Measurements from ENCODE around the gene KCNN2.

Gene KCNN2

DNA sequence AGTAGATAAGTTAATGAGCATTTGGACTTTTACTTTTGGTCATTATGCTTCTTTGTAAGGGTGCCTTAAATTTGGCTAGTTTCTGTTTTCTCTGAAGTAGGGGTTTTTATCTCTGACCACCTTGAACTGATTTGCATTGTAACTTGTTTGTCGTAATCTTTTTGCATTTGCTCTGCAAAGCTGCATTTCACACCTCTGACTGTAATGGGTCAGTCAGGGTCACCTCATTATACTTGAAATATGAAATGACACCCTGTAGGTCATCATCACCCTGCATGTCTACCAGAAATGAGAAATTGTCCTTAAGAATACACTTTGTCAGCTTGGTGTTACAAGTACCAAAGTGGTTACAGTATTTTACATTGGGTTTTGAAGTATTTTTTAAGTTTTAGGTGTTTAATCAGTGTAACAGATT lies 74.0 kb downstream of the KCNN2 start:
- H3K27ac ChIP-seq, result no peak overlapping the region
- no peaks in the 10 kb centered on the region for H3K36me3 ChIP-seq (ENCODE audit: insufficient read depth, low read length)
- no peak overlapping the region for H3K9ac ChIP-seq (ENCODE audit: insufficient read length)
- no peak for DNase-seq (ENCODE audit: low read depth, low spot score)
- no peaks in the 10 kb centered on the region for H3K9me3 ChIP-seq (ENCODE audit: low read depth, low read length)
- no peak overlapping the region for H3K4me3 ChIP-seq
- no peak for TF ChIP-seq FOXP2 (optimal IDR thresholded peaks at IDR 0.05; ENCODE audit: control extremely low read depth, extremely low read length, insufficient read depth)
- TF ChIP-seq POLR2AphosphoS5 (IDR thresholded peaks at IDR 0.05; ENCODE audit: borderline replicate concordance, low read depth, low read length), result no peak
- no peak for TF ChIP-seq EZH2 (IDR thresholded peaks at IDR 0.05)

DNA sequence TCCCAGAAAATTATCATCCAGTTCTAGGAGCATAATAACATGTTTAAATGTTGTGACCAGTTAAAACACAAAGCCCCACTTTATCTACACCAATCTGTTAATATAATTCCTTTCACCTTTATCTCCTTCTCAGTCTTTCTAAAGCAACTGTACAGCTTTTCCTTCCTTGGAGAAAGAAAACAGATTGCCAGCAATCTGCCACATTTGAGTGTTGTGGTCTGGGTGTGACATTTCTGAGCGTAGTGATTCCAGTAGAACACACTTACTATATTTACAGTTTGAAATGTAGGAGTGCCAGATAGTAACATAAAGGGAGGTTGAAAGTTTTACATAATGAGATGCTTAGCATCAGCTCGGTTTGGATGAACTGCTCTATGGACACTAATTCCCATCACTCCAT lies 76.1 kb downstream of the KCNN2 start:
- no peak for DNase-seq (ENCODE audit: low read depth, low spot score)
- TF ChIP-seq EZH2 (IDR thresholded peaks at IDR 0.05) (no peak), FOXP2 (optimal IDR thresholded peaks at IDR 0.05; ENCODE audit: control extremely low read depth, extremely low read length, insufficient read depth) (no peak), POLR2AphosphoS5 (IDR thresholded peaks at IDR 0.05; ENCODE audit: borderline replicate concordance, low read depth, low read length) (no peak)
- no peak overlapping the region for H3K27ac ChIP-seq

DNA sequence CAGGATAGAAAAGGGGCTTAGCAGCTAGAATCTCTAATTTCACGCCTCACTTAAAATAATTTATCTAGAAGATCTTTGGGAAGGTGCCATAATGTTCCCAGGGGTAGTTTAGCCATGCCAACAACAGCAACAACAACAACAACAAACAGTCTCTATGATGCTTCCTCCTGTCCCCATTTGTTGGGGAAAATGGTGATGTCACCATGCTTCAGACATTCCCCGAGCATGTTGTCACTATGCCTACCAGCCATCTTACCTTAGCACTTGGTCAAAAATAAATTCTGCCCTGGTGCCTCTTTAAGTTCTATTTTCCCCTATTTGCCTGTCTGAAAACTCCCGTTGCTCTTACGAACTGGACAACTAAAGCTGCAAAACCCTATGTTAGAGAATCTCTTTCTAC lies 76.6 kb downstream of the KCNN2 start:
- TF ChIP-seq FOXP2 (optimal IDR thresholded peaks at IDR 0.05; ENCODE audit: control extremely low read depth, extremely low read length, insufficient read depth) (no peak), EZH2 (IDR thresholded peaks at IDR 0.05) (no peak), POLR2AphosphoS5 (IDR thresholded peaks at IDR 0.05; ENCODE audit: borderline replicate concordance, low read depth, low read length) (no peak)
- DNase-seq (ENCODE audit: low read depth, low spot score), result no peak
- H3K27ac ChIP-seq, result no peak overlapping the region

More for the DNA sequence above, 76.1 kb downstream of the KCNN2 start:
- no peak overlapping the region for H3K9ac ChIP-seq (ENCODE audit: insufficient read length)
- no peaks in the 10 kb centered on the region for H3K9me3 ChIP-seq (ENCODE audit: low read depth, low read length)
- no peak overlapping the region for H3K4me3 ChIP-seq
- no peaks in the 10 kb centered on the region for H3K36me3 ChIP-seq (ENCODE audit: insufficient read depth, low read length)

DNA sequence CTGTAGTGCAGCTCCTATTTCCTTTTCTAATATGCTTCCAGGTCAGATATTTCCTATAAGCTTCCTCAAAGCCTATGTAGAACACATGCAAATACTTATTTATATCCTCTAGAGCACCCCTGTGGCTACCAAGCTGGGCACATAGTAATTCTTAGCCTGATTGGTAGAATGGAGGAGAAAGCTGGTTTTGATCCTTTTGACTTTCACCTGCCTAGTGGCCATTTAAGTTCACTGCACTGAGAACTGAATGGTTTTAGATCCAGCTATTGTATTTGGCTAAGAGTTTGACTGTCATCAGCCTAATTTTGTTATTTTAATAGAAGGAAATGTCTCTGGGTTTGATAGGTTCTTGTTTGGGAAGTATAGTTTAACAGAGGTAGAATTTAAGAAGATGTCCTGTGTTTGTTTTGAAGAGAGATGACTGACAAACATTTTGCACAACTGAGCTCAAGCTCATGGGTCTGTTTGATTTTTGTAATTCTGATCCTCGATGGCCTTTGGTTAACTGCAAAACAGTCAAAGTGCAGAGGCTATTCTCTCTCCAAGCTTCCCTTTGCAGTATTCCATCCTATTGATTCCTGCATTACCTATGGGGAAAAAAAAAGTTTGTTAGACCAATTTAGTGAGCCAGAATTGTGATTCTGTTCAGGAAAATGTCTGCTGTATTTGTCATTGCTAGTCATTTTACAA lies 85.4 kb downstream of the KCNN2 start:
- no peak for DNase-seq (ENCODE audit: low read depth, low spot score)
- no peaks in the 10 kb centered on the region for H3K9me3 ChIP-seq (ENCODE audit: low read depth, low read length)
- H3K9ac ChIP-seq (ENCODE audit: insufficient read length), result no peak overlapping the region
- no peak overlapping the region for H3K4me3 ChIP-seq
- no peaks in the 10 kb centered on the region for H3K36me3 ChIP-seq (ENCODE audit: insufficient read depth, low read length)
- TF ChIP-seq POLR2AphosphoS5 (IDR thresholded peaks at IDR 0.05; ENCODE audit: borderline replicate concordance, low read depth, low read length), result no peak
- no peak for TF ChIP-seq EZH2 (IDR thresholded peaks at IDR 0.05)
- TF ChIP-seq FOXP2 (optimal IDR thresholded peaks at IDR 0.05; ENCODE audit: control extremely low read depth, extremely low read length, insufficient read depth), result no peak
- no peak overlapping the region for H3K27ac ChIP-seq

More for the DNA sequence above, 76.6 kb downstream of the KCNN2 start:
- H3K9ac ChIP-seq (ENCODE audit: insufficient read length), result no peak overlapping the region
- H3K36me3 ChIP-seq (ENCODE audit: insufficient read depth, low read length), result no peaks in the 10 kb centered on the region
- no peak overlapping the region for H3K4me3 ChIP-seq
- no peaks in the 10 kb centered on the region for H3K9me3 ChIP-seq (ENCODE audit: low read depth, low read length)

DNA sequence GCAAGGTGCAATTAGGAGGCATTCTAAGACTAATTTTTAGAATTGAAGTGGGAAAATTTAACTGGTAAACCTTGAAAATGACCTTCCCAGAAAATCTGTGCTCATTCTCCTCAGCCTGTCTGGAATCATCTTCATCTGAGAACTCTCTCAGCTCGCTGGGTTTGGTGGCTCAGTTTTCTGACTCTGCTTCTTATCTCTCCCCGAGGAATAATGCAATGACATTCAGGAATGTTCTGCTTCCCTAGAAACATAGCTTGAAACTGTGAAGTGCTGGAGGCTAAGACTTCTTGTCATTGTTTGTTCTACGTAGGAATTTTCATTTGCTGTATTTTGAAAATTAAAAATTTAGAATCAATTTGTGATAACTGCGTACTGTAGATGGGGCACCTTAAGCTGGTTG lies 86.6 kb downstream of the KCNN2 start:
- Histone ChIP-seq H3K27ac (no peak overlapping the region), H3K36me3 (ENCODE audit: insufficient read depth, low read length) (no peaks in the 10 kb centered on the region), H3K9ac (ENCODE audit: insufficient read length) (no peak overlapping the region), H3K9me3 (ENCODE audit: low read depth, low read length) (no peaks in the 10 kb centered on the region), H3K4me3 (no peak overlapping the region)
- TF ChIP-seq POLR2AphosphoS5 (IDR thresholded peaks at IDR 0.05; ENCODE audit: borderline replicate concordance, low read depth, low read length) (no peak), FOXP2 (optimal IDR thresholded peaks at IDR 0.05; ENCODE audit: control extremely low read depth, extremely low read length, insufficient read depth) (no peak), EZH2 (IDR thresholded peaks at IDR 0.05) (no peak)
- DNase-seq (ENCODE audit: low read depth, low spot score), result no peak

DNA sequence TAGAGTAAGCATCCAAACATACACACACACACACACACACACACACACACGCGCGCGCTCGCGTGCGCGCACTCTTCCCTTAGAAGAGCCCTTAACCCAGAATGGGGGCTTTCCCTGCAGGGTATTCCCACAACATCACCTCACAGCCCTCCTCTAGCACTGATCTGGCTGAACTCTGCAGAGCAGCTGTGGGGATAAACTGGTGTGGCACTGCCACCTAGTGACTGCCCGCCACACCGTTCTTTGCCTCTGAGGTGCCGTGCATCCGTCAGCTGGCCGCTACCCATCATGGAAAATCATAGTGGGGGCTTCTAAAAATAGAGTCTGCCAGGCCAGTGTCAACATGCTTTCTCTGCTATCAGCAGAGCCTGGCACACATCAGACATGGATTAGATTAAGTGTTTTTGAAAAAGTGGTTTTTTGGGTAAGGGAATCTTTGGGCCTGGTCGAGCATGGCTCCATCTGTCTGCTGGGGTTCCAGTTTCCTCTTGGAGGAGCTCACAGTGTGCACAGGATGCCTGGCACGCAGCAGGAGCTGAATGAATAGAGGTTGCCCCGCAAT lies 88.1 kb downstream of the KCNN2 start:
- TF ChIP-seq POLR2AphosphoS5 (IDR thresholded peaks at IDR 0.05; ENCODE audit: borderline replicate concordance, low read depth, low read length) (no peak), FOXP2 (optimal IDR thresholded peaks at IDR 0.05; ENCODE audit: control extremely low read depth, extremely low read length, insufficient read depth) (no peak), EZH2 (IDR thresholded peaks at IDR 0.05) (no peak)
- Histone ChIP-seq H3K27ac (no peak overlapping the region), H3K36me3 (ENCODE audit: insufficient read depth, low read length) (no peaks in the 10 kb centered on the region), H3K9ac (ENCODE audit: insufficient read length) (no peak overlapping the region), H3K9me3 (ENCODE audit: low read depth, low read length) (no peaks in the 10 kb centered on the region), H3K4me3 (no peak overlapping the region)
- no peak for DNase-seq (ENCODE audit: low read depth, low spot score)

DNA sequence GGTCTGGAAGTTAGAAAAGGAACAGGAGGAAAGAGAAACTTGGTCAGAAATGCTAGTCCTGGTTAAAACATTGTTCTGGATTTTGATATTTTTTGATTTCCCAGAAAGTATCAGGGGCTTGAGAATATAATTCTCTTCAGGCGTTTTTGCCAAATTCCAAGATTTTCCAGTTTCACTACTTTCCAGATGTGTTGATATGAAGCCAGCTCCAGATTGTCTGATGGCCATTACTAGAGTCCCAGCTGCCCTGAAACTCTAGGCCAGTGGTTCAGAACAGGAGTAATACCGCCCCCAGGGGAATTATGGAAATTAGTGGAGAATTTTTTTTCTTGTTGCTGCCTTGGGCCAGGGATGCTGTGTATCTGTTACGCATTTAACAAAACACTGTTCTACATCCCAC lies 88.6 kb downstream of the KCNN2 start:
- no peak overlapping the region for H3K9ac ChIP-seq (ENCODE audit: insufficient read length)
- TF ChIP-seq POLR2AphosphoS5 (IDR thresholded peaks at IDR 0.05; ENCODE audit: borderline replicate concordance, low read depth, low read length) (no peak), EZH2 (IDR thresholded peaks at IDR 0.05) (no peak), FOXP2 (optimal IDR thresholded peaks at IDR 0.05; ENCODE audit: control extremely low read depth, extremely low read length, insufficient read depth) (no peak)
- no peak for DNase-seq (ENCODE audit: low read depth, low spot score)
- no peaks in the 10 kb centered on the region for H3K36me3 ChIP-seq (ENCODE audit: insufficient read depth, low read length)
- H3K4me3 ChIP-seq, result no peak overlapping the region
- no peaks in the 10 kb centered on the region for H3K9me3 ChIP-seq (ENCODE audit: low read depth, low read length)
- H3K27ac ChIP-seq, result no peak overlapping the region

DNA sequence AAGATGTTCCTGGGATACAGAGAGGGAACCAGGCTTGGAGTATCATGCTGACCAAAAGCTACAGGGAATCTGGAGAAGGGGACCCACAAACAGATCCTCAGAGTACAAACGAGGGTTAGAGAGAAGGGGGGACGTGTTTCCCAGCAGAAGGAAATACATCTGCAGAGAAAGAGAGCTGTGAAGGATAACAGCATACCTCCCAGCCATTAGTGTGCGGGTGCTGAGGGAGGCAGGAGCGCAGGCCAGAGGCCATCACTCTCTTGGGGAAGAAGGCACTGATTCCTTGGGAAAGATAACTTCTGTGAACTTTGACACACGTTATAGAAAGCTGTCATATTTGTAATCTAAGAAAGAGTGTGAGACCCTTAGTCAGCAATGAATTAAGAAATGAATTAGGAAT lies 96.9 kb downstream of the KCNN2 start:
- Histone ChIP-seq H3K9me3 (ENCODE audit: low read depth, low read length) (no peaks in the 10 kb centered on the region), H3K36me3 (ENCODE audit: insufficient read depth, low read length) (no peaks in the 10 kb centered on the region), H3K27ac (no peak overlapping the region), H3K4me3 (no peak overlapping the region), H3K9ac (ENCODE audit: insufficient read length) (no peak overlapping the region)
- TF ChIP-seq POLR2AphosphoS5 (IDR thresholded peaks at IDR 0.05; ENCODE audit: borderline replicate concordance, low read depth, low read length) (no peak), FOXP2 (optimal IDR thresholded peaks at IDR 0.05; ENCODE audit: control extremely low read depth, extremely low read length, insufficient read depth) (no peak), EZH2 (IDR thresholded peaks at IDR 0.05) (no peak)
- no peak for DNase-seq (ENCODE audit: low read depth, low spot score)
